Pericardium fibroblast (primary cell): ENCODE results near the gene VASN. TPM values are rescaled to one million over a fixed set of nuclear protein-coding genes. Genes with fewer than 3 reads are reported as not detected.

Source experiments
- total RNA-seq: library from RNA; depleted of rRNA; stranded (reverse); fragments of >200 nt; gene quantifications from 2 replicates; pipeline ENCODE4 v1.2.3, GENCODE V29; 2015

The VASN gene
- total RNA-seq, result 214 and 253 TPM in 2 replicates

GRCh38 chr16:4371357-4372000 is at the start of gene VASN:
TSS of gene VASN (plus strand) at chr16:4371848. CDS start at chr16:4380878, 9,030 bp downstream.

GRCh38 chr16:4350787-4351659 is 20.6 kb upstream of the VASN start, which contains the start of gene PAM16:
TSS of gene PAM16 (minus strand) at chr16:4351321. CDS start at chr16:4351234, 87 bp downstream.

GRCh38 chr16:4416200-4417032 is 44.8 kb downstream of the VASN start, which contains the start of gene CORO7:
TSS of gene CORO7 (minus strand) at chr16:4416596. CDS start at chr16:4416518, 78 bp downstream.

GRCh38 chr16:4425378-4426020 is 53.9 kb downstream of the VASN start, which contains the start of gene DNAJA3:
TSS of gene DNAJA3 (plus strand) at chr16:4425868. CDS start at chr16:4425882, 14 bp downstream.

Other genes with a start within 250 kb of the VASN start
- gene SRL, start 129.8 kb upstream of the VASN start, total RNA-seq, result 0.68 TPM in 1 of 2 replicates, not detected in the other
- 5.7 and 10.0 TPM in 2 replicates for gene TFAP4, start 98.8 kb upstream of the VASN start, total RNA-seq
- 14.1 and 21.4 TPM in 2 replicates for gene GLIS2, start 55.8 kb upstream of the VASN start, total RNA-seq
- 31.7 and 44.6 TPM in 2 replicates for gene PAM16, start 20.5 kb upstream of the VASN start, total RNA-seq
- 8.2 and 18.6 TPM in 2 replicates for gene CORO7, start 44.7 kb downstream of the VASN start, total RNA-seq
- gene DNAJA3, start 54.0 kb downstream of the VASN start, total RNA-seq, result 26.0 and 32.7 TPM in 2 replicates
- gene NMRAL1, start 102.8 kb downstream of the VASN start, total RNA-seq, result 54.6 and 55.6 TPM in 2 replicates
- 39.6 and 52.2 TPM in 2 replicates for gene HMOX2, start 104.5 kb downstream of the VASN start, total RNA-seq
- gene CDIP1, start 166.9 kb downstream of the VASN start, total RNA-seq, result 16.5 and 18.2 TPM in 2 replicates
- 0.09 TPM in 1 of 2 replicates, not detected in the other for gene C16orf96, start 184.5 kb downstream of the VASN start, total RNA-seq
- 14.2 and 15.4 TPM in 2 replicates for gene UBALD1, start 243.0 kb downstream of the VASN start, total RNA-seq